ENCODE results near the gene KATNIP.

KATNIP gene

GRCh38 chr16:27529962-27530361 lies 20.0 kb upstream of the KATNIP start:
- H3K18ac ChIP-seq (ENCODE audit: low read length) = no peak overlapping the region
- no CpG with 5 or more reads among the region's 6 CpGs for WGBS (ENCODE audit: extremely low coverage, insufficient coverage, insufficient read length)
- no peaks in the 10 kb centered on the region for H3K79me1 ChIP-seq (ENCODE audit: low read length)
- no peaks in the 10 kb centered on the region for H3K9me3 ChIP-seq (ENCODE audit: insufficient read depth, low read depth, low read length)
- H3K23ac ChIP-seq (ENCODE audit: low read length) = no peak overlapping the region
- no peak overlapping the region for H4K12ac ChIP-seq (ENCODE audit: low read depth, low read length)
- no peak overlapping the region for H2BK12ac ChIP-seq (ENCODE audit: low read length)
- H4K8ac ChIP-seq (ENCODE audit: low read depth, low read length) = no peak overlapping the region
- H3K27me3 ChIP-seq (ENCODE audit: insufficient read depth, low read length) = no peaks in the 10 kb centered on the region
- H3K4me2 ChIP-seq (ENCODE audit: low read length) = no peak overlapping the region
- no peak overlapping the region for H3K9ac ChIP-seq (ENCODE audit: low read length)
- no peak overlapping the region for H3K4me3 ChIP-seq (ENCODE audit: low read depth, low read length)
- no peak overlapping the region for H2AFZ ChIP-seq (ENCODE audit: insufficient read depth, low read length, poor library complexity)
- H2BK5ac ChIP-seq (ENCODE audit: low read depth, low read length, poor library complexity) = no peak overlapping the region
- H2BK120ac ChIP-seq (ENCODE audit: insufficient read depth, low read length, poor library complexity) = no peak overlapping the region
- H4K91ac ChIP-seq (ENCODE audit: low read depth, low read length) = no peak overlapping the region
- H3K14ac ChIP-seq (ENCODE audit: low read length) = no peak overlapping the region
- no peak for DNase-seq
- no peak overlapping the region for H2AK5ac ChIP-seq (ENCODE audit: low read length)
- peaks cover 59 to 77% of the 10 kb centered on the region in 2 experiments for H3K36me3 ChIP-seq (ENCODE audit: control insufficient read depth in 1 of 2, insufficient read depth in 2 of 2, low read length in 2 of 2)
- H3K27ac ChIP-seq (ENCODE audit: low read depth, low read length) = no peak overlapping the region
- H3K79me2 ChIP-seq (ENCODE audit: control insufficient read depth, insufficient read depth, low read length, poor library complexity) = peaks cover 2% of the 10 kb centered on the region
- H3K4ac ChIP-seq (ENCODE audit: low read depth, low read length) = no peak overlapping the region
- H3K4me1 ChIP-seq (ENCODE audit: control insufficient read depth in 1 of 2, insufficient read depth in 2 of 2, low read length in 2 of 2) = no peaks in the 10 kb centered on the region

- H3K23ac ChIP-seq (ENCODE audit: low read length) = no peak overlapping the region
- H4K8ac ChIP-seq (ENCODE audit: low read depth, low read length) = no peak overlapping the region
- H3K9me3 ChIP-seq (ENCODE audit: insufficient read depth, low read depth, low read length) = no peaks in the 10 kb centered on the region
- H3K79me2 ChIP-seq (ENCODE audit: control insufficient read depth, insufficient read depth, low read length, poor library complexity) = peaks cover 2% of the 10 kb centered on the region
- peaks cover 57 to 74% of the 10 kb centered on the region in 2 experiments for H3K36me3 ChIP-seq (ENCODE audit: control insufficient read depth in 1 of 2, insufficient read depth in 2 of 2, low read length in 2 of 2)
- no peak overlapping the region for H2AFZ ChIP-seq (ENCODE audit: insufficient read depth, low read length, poor library complexity)
- H4K12ac ChIP-seq (ENCODE audit: low read depth, low read length) = no peak overlapping the region
- H2BK120ac ChIP-seq (ENCODE audit: insufficient read depth, low read length, poor library complexity) = no peak overlapping the region
- no peak overlapping the region for H2BK5ac ChIP-seq (ENCODE audit: low read depth, low read length, poor library complexity)
- no peak overlapping the region for H3K4me3 ChIP-seq (ENCODE audit: low read depth, low read length)
- no peak overlapping the region for H3K14ac ChIP-seq (ENCODE audit: low read length)
- no peak for DNase-seq
- no peak overlapping the region for H3K18ac ChIP-seq (ENCODE audit: low read length)
- H3K79me1 ChIP-seq (ENCODE audit: low read length) = no peaks in the 10 kb centered on the region
- no peaks in the 10 kb centered on the region for H3K27me3 ChIP-seq (ENCODE audit: insufficient read depth, low read length)
- H3K4ac ChIP-seq (ENCODE audit: low read depth, low read length) = no peak overlapping the region
- H4K91ac ChIP-seq (ENCODE audit: low read depth, low read length) = no peak overlapping the region
- no peak overlapping the region for H2BK12ac ChIP-seq (ENCODE audit: low read length)
- H3K4me1 ChIP-seq (ENCODE audit: control insufficient read depth in 1 of 2, insufficient read depth in 2 of 2, low read length in 2 of 2) = no peaks in the 10 kb centered on the region
- H3K9ac ChIP-seq (ENCODE audit: low read length) = no peak overlapping the region
- H2AK5ac ChIP-seq (ENCODE audit: low read length) = no peak overlapping the region
- no peak overlapping the region for H3K27ac ChIP-seq (ENCODE audit: low read depth, low read length)
- WGBS (ENCODE audit: extremely low coverage, insufficient coverage, insufficient read length) = no CpG with 5 or more reads among the region's 2 CpGs
- H3K4me2 ChIP-seq (ENCODE audit: low read length) = no peak overlapping the region
Observed at GRCh38 chr16:27531186-27531585, 18.8 kb upstream of the KATNIP start.

DNA sequence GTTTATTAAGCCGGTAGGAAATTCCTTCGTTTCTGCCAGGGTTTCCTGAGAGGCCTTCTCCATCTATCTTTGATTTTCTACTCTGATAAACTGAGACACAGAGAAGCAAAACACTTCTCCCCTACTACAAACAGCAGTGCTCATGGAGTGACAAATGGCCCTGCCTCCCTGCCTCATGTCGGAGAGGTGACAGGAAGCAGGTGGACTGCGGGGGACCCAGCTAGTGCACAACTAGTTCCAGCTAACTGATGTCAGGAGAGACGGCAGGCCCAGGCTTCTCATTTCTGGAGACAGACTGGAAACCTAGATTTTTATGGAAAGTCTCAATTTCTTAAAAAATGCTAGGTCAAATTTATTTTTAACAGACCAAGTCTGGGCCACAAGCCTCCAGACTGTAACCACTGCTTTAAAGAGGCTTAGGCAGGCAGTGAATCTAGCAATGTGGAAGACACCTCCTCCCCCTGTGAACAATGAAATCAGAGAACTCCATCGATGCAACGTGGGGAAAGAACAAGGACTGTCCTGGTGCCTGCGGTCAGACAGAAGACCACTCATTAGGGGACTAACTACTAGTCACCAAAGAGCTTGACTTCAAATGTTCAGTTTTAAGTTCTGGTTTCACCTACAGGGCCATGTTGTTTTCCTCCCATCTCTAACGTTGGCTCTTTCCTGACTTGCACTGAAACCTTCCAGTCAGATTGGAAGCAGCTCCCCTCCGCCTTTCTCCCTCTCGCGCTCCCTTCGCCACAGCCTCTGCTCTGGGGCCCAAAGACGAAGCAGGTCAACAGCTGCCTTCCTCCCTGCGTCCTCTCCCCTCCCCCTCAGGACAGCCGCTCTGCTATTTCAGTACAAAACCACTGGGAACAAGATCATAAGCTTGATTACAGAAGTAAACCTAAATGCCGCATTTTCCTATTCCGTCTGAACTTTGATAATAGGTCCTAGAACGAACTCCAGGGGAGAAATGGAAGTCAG lies 17.8 kb upstream of the KATNIP start:
- H3K79me1 ChIP-seq (ENCODE audit: low read length) = no peaks in the 10 kb centered on the region
- no peak overlapping the region for H2AK5ac ChIP-seq (ENCODE audit: low read length)
- no peak overlapping the region for H3K9ac ChIP-seq (ENCODE audit: low read length)
- DNase-seq = no peak
- H3K23ac ChIP-seq (ENCODE audit: low read length) = no peak overlapping the region
- no peak overlapping the region for H2BK120ac ChIP-seq (ENCODE audit: insufficient read depth, low read length, poor library complexity)
- H3K36me3 ChIP-seq (ENCODE audit: control insufficient read depth in 1 of 2, insufficient read depth in 2 of 2, low read length in 2 of 2) = peaks cover 59 to 74% of the 10 kb centered on the region in 2 experiments
- no peak overlapping the region for H3K14ac ChIP-seq (ENCODE audit: low read length)
- no peak overlapping the region for H2BK5ac ChIP-seq (ENCODE audit: low read depth, low read length, poor library complexity)
- no peak overlapping the region for H4K91ac ChIP-seq (ENCODE audit: low read depth, low read length)
- no peak overlapping the region for H4K8ac ChIP-seq (ENCODE audit: low read depth, low read length)
- H3K4me2 ChIP-seq (ENCODE audit: low read length) = no peak overlapping the region
- WGBS (ENCODE audit: extremely low coverage, insufficient coverage, insufficient read length) = no CpG with 5 or more reads among the region's 19 CpGs
- no peaks in the 10 kb centered on the region for H3K9me3 ChIP-seq (ENCODE audit: insufficient read depth, low read depth, low read length)
- H3K4me1 ChIP-seq (ENCODE audit: control insufficient read depth in 1 of 2, insufficient read depth in 2 of 2, low read length in 2 of 2) = no peaks in the 10 kb centered on the region
- H2AFZ ChIP-seq (ENCODE audit: insufficient read depth, low read length, poor library complexity) = no peak overlapping the region
- H3K27me3 ChIP-seq (ENCODE audit: insufficient read depth, low read length) = no peaks in the 10 kb centered on the region
- H3K4me3 ChIP-seq (ENCODE audit: low read depth, low read length) = no peak overlapping the region
- peaks cover 2% of the 10 kb centered on the region for H3K79me2 ChIP-seq (ENCODE audit: control insufficient read depth, insufficient read depth, low read length, poor library complexity)
- no peak overlapping the region for H2BK12ac ChIP-seq (ENCODE audit: low read length)
- H3K18ac ChIP-seq (ENCODE audit: low read length) = no peak overlapping the region
- no peak overlapping the region for H4K12ac ChIP-seq (ENCODE audit: low read depth, low read length)
- H3K4ac ChIP-seq (ENCODE audit: low read depth, low read length) = no peak overlapping the region
- no peak overlapping the region for H3K27ac ChIP-seq (ENCODE audit: low read depth, low read length)

DNA sequence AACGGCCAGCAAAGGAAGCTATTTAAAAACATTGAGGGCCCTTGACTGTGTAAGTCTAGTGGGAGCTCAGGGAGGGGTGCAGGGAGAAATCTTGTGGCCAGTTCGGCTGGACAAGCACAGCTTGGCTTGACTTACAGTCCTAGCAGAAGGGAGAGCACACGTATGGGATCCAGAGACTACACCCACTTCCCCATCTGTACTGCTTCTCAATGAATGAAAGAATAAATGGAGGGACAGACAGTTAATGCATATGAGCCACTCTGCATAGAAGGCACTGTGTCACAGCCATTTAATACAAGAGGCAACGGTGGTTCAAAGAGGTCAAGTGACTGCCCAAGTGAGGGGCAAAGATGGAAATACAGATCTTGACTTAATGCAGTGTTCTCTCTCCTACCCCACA lies 15.7 kb upstream of the KATNIP start:
- Histone ChIP-seq H4K8ac (ENCODE audit: low read depth, low read length) (no peak overlapping the region), H3K27me3 (ENCODE audit: insufficient read depth, low read length) (no peaks in the 10 kb centered on the region), H2BK5ac (ENCODE audit: low read depth, low read length, poor library complexity) (no peak overlapping the region), H4K91ac (ENCODE audit: low read depth, low read length) (no peak overlapping the region), H4K12ac (ENCODE audit: low read depth, low read length) (no peak overlapping the region), H2AFZ (ENCODE audit: insufficient read depth, low read length, poor library complexity) (no peak overlapping the region), H3K4me2 (ENCODE audit: low read length) (no peak overlapping the region), H3K9me3 (ENCODE audit: insufficient read depth, low read depth, low read length) (no peaks in the 10 kb centered on the region), H3K14ac (ENCODE audit: low read length) (no peak overlapping the region), H3K4ac (ENCODE audit: low read depth, low read length) (no peak overlapping the region), H3K4me3 (ENCODE audit: low read depth, low read length) (no peak overlapping the region), H2BK12ac (ENCODE audit: low read length) (no peak overlapping the region), H2AK5ac (ENCODE audit: low read length) (no peak overlapping the region), H3K18ac (ENCODE audit: low read length) (no peak overlapping the region), H3K27ac (ENCODE audit: low read depth, low read length) (no peak overlapping the region), H3K36me3 (ENCODE audit: control insufficient read depth in 1 of 2, insufficient read depth in 2 of 2, low read length in 2 of 2) (peaks cover 52 to 70% of the 10 kb centered on the region in 2 experiments), H3K79me2 (ENCODE audit: control insufficient read depth, insufficient read depth, low read length, poor library complexity) (peaks cover 2% of the 10 kb centered on the region), H3K23ac (ENCODE audit: low read length) (no peak overlapping the region), H3K4me1 (ENCODE audit: control insufficient read depth in 1 of 2, insufficient read depth in 2 of 2, low read length in 2 of 2) (no peaks in the 10 kb centered on the region), H3K9ac (ENCODE audit: low read length) (no peak overlapping the region), H2BK120ac (ENCODE audit: insufficient read depth, low read length, poor library complexity) (no peak overlapping the region), H3K79me1 (ENCODE audit: low read length) (no peaks in the 10 kb centered on the region)
- no peak for DNase-seq
- WGBS (ENCODE audit: extremely low coverage, insufficient coverage, insufficient read length) = no CpG with 5 or more reads among the region's 4 CpGs
